ENCODE measurements around the gene DLG3. TPM values are rescaled to one million over a fixed set of nuclear protein-coding genes. Genes with fewer than 3 reads are reported as not detected.

Gene DLG3
- total RNA-seq, 3 donors from 2014 or later, result 41.9 to 76.0 (median 72.8) TPM

- no peak for TF ChIP-seq CTCF (IDR thresholded peaks at IDR 0.05)
- intact Hi-C loops (cut with DNase I, micrococcal nuclease), result no loop called here
- no peaks in the 10 kb centered on the region for H3K9me3 ChIP-seq
- no peaks in the 10 kb centered on the region for H3K4me1 ChIP-seq (ENCODE audit: low read depth)
- no peak overlapping the region for H3K4me3 ChIP-seq
- H3K36me3 ChIP-seq (ENCODE audit: low read depth), result no peaks in the 10 kb centered on the region
- ATAC-seq (no peak), DNase-seq (no peak)
Measured at GRCh38 chrX:70466968-70467367, 22.3 kb downstream of the DLG3 start.

- no peak for TF ChIP-seq CTCF (IDR thresholded peaks at IDR 0.05)
- Histone ChIP-seq H3K9me3 (no peaks in the 10 kb centered on the region), H3K4me1 (ENCODE audit: low read depth) (no peaks in the 10 kb centered on the region), H3K4me3 (no peak overlapping the region), H3K36me3 (ENCODE audit: low read depth) (no peaks in the 10 kb centered on the region)
- no peak for ATAC-seq
- no peak for DNase-seq
- intact Hi-C loops (cut with DNase I, micrococcal nuclease), result no loop called here
Measured at GRCh38 chrX:70468709-70469108, 24.1 kb downstream of the DLG3 start.

- Histone ChIP-seq H3K4me3 (no peak overlapping the region), H3K9me3 (no peaks in the 10 kb centered on the region), H3K4me1 (ENCODE audit: low read depth) (no peaks in the 10 kb centered on the region), H3K36me3 (ENCODE audit: low read depth) (no peaks in the 10 kb centered on the region)
- DNase-seq, result no peak
- ATAC-seq, result no peak
- intact Hi-C loops (cut with DNase I, micrococcal nuclease), result no loop called here
- TF ChIP-seq CTCF (IDR thresholded peaks at IDR 0.05), result no peak
Measured at GRCh38 chrX:70470850-70471289, 26.2 kb downstream of the DLG3 start.

GRCh38 chrX:70476166-70476933 is 31.7 kb downstream of the DLG3 start:
- Histone ChIP-seq H3K36me3 (ENCODE audit: low read depth) (no peaks in the 10 kb centered on the region), H3K9me3 (no peaks in the 10 kb centered on the region), H3K4me3 (no peak overlapping the region), H3K4me1 (ENCODE audit: low read depth) (peaks cover 18% of the 10 kb centered on the region)
- DNase-seq (no peak), ATAC-seq (no peak)
- intact Hi-C loops (cut with DNase I, micrococcal nuclease), result no loop called here
- TF ChIP-seq CTCF (IDR thresholded peaks at IDR 0.05), result no peak

GRCh38 chrX:70476934-70477733 is 32.5 kb downstream of the DLG3 start:
- DNase-seq (peak; percentile 76 to 79 (median 77)), ATAC-seq (peak; percentile 73)
- TF ChIP-seq CTCF (IDR thresholded peaks at IDR 0.05), result no peak
- intact Hi-C loops (cut with DNase I, micrococcal nuclease), result no loop called here
- Histone ChIP-seq H3K4me1 (ENCODE audit: low read depth) (peaks cover 18% of the 10 kb centered on the region), H3K36me3 (ENCODE audit: low read depth) (no peaks in the 10 kb centered on the region), H3K4me3 (no peak overlapping the region), H3K9me3 (no peaks in the 10 kb centered on the region)
